Kasumi-1 (cell line): ENCODE measurements around the gene CTNNA2.

Source experiments
- DNase-seq, 2 experiments: peaks; one replicate each; lab custom pipeline; 2025; lab: John Stamatoyannopoulos, UW

The CTNNA2 gene

DNA sequence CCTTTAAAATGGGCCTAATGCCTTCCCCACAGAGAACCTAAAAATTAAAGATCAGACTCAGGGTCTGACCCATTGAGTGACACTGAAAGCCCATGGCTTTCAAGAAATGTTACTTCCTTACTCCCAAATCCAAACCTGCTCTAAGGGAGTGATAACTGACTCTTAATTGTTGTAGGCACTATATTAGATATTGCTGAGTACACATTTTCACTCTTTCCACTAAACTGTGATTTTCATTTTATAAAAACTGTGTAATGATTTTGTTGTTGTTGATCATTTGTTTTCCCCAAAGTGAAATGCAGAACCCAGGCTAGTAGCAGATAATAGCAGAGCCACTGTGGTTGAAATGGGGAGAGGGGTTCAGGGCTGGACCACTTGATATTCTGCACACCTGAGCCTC, 704.6 kb downstream of the CTNNA2 start:
- DNase-seq = no peak

DNA sequence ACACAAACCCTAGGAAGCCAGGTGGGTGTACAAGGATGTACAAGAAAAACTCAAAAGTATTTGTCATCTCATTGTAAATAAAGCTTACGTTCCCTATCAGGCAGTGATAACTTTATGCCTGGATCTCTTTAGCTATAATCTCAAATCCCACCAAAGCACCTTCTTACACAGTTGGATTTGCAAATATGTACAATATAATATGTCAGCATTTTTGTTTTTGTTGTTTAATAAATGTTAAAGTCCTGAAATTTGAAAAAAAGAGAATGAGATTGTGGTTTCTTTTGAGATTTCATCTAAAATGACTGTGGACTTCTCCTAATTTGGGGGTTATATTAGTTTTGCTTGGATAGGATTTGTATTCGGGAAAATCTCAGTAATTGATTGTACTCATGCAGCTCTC, 709.8 kb downstream of the CTNNA2 start:
- DNase-seq = no peak

DNA sequence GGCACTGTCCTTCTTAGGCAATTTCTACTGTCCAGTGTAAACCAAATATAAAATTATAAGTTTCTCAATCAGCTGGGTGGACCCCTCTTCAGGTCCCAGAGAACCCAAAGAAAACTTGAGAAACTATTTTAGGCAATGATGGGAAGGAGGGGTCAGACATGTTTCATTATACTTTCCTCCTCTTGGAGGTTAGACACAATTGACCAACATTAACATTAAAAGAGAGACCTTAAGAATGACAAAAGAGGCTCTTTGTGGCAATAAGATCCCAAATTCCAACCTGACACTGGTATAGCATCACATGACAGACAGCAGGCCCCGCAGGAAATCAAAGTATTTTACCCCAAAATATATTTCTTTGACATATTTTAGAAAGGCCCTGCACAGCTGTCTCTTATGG, 718.6 kb downstream of the CTNNA2 start:
- no peak for DNase-seq

DNA sequence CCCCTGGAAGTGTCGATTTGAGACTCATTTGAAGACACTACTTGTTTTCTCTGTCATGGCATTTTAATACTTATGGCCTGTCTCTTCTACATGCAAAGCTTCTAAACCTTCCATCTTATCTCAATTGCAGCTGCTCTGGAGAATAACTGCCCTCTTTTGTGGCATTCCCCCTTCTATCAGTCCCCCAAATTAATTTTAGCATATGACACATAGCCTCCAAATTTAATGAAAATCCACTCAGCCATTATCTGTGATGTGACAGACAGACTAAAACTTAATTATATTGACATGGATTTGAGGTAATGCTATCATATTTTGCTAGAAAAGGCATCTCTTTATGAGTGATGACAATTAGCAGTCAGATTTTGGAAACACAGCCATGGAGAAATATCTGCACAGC, 720.5 kb downstream of the CTNNA2 start:
- no peak for DNase-seq

DNA sequence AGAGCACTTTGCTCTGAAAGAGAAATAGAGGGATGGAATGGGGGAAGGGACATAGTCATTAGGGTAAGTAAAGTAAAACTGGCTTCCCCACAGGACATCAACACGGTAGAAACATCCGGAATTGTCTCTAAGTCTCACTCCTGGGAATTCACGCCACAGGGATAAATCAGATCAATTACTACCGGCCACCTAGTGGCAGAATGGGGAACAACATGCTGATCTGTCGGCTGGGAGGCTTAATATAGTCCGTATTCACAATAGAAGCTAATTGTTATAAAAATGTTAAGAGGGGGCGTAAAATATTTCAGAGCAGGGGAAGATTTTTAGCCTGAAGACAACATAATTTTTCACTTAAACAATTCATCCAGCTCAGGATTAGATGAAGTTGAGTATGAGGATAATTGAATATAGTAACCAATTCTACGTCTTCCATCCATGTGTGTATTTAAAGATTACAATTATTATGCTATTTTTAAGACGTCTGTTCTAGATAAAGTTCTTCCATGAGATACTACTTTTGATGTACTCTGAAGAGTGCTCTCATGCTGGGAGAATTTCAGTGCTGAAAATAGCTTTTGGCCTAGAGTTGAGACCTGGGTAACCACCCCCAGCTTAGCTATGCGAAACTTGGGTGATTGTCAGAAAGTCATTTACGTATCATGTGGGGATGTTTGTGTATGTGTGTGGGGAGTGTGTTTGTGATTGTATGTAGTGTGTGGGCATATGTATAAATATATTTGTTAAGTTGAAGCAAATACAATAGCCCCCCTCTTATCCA, 726.0 kb downstream of the CTNNA2 start:
- peak in 1 of 2 experiments; percentile 14 for DNase-seq

DNA sequence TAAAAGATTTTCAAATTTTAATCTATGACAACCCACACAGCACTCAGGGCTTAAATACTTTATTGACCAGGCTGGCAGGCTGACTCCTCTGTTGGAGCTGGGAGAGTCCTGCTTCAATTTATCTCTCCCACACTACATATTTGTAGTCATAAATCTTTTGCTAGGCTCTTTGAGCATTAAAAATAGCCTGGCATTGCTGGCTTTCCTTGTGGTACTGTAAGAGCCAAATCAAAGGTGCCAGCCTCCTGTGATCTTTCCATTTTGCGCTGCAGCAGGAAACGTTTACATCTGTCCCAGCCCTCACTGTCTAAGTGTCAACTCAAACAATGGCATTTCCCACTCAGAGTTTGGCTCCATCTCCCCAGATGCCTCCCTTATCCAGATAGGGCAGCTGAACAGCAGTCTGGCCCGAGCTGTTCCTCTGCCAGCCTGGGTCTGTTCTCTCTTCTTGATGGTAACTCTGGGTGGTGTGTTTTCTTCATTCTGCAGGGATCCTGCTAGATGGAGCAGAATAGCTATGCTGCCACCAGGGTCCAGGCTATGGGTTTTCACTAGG, 729.6 kb downstream of the CTNNA2 start:
- DNase-seq = no peak

DNA sequence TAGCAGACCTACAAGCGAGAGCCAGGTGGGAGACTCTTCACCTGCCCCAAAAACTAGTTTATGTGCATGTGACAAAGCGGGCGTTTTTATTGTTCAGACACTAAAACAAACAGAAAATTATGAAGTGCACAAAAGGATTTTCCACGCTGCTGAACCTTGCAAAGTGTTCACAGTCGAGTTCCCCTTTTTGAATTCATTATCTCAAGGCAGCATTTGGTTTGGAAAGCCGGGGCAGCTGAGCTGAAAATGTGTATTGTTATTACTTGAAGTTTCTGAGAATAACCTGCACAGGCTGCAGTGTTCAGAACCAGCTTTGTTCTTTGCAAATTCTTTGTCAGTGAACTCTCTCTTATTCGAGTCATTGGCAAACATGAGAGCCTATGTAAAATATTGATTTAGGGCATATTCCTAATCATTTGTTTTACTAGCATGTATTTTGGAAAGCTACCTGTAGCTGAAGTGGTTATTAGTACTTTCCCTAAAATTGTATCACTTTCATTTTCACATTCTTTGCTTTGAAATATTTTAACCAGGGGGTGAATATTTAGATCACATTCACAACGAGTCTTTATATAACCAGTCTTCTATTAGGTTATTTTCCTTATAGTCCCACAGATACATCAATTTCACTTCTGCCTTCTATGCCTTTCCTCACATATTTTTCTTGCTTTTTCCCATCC, 732.2 kb downstream of the CTNNA2 start:
- DNase-seq = peak; percentile 42 to 45

DNA sequence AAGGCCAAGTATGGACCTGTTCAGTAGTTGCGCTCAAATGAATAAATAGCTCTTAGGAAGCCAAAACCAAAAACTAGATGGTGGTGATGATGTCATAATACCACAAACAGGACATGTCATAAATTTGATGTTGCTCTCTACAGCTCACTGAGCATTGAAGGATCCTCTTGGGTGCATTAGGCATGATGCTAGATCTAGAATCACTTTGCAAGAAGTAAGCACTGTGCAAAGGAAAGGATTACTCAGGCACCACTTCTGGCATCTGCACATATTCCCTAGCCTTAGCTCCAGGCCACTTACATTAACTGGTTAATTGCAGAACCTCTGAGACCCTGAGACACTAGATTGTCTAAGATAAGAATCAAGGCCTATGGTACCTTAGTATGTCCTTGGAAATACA, 733.7 kb downstream of the CTNNA2 start:
- no peak for DNase-seq

DNA sequence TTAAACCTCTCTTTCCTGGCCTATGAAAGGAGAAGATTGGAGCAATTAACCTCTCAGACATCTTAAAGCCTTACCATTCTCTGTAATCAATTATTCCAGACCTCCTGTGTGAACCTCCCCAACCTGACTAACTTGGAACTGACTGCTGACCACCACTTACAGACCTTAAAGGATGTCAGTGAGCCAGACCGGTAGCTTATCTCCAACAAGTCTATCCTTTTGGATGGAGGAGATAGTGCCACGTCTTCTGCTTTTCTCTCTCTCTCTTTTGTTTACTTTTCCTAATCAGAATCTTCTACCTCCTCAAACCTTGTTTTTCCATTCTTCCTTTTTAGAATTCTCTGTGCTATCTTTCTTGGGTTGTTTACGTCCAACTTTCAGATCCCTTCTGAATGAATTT, 734.5 kb downstream of the CTNNA2 start:
- no peak for DNase-seq

DNA sequence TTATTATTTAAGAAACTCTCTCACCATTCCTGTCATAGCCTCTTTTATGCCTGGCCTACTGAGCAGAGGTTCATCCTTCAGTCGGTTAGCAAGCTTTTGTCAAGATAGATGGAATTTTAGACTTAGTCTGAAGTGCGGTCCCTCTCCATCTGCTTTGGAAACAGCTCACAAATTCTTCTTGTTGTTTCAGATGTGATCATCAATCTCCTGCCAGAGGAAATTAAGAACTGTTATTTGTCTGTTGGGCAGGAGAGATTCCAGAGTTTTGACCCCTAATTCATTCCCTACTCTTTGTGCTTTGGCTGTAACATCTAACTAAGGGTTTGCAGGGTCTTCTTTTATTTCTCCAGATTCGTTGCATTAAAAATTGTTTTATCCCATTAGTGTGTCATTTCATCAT, 735.3 kb downstream of the CTNNA2 start:
- no peak for DNase-seq

DNA sequence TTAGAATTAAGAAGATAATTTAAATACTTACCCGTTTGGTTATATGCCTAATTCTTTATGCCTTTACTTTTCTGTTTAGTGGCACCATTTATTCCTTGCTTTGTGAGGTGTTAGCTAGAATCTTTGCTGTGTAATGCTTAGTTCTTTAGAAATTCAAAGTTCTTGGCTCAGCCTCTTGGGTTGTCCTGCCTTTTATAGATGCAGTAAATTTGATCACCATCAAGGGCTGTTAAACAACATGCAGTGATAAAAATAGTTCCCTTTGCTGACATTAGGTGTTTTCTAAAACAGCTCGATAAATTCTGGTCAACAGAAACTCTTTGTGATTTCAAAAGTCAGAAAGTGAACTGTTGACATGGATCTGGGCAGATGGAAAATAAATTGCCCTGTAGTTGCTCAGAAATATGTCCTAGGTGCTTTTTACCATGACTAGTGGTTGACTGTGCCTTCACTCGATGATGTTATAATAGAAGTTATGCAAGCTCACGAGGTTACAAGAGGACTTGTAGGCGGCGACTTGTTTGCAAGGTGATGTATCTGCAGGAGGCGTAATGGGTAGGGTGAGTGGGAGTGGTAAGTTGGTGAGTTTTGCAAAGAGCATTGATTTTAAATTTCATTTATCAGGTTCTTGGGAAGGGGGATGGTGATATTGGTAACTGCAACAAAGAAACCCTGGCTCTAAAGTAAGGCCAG, 739.6 kb downstream of the CTNNA2 start:
- DNase-seq = no peak

DNA sequence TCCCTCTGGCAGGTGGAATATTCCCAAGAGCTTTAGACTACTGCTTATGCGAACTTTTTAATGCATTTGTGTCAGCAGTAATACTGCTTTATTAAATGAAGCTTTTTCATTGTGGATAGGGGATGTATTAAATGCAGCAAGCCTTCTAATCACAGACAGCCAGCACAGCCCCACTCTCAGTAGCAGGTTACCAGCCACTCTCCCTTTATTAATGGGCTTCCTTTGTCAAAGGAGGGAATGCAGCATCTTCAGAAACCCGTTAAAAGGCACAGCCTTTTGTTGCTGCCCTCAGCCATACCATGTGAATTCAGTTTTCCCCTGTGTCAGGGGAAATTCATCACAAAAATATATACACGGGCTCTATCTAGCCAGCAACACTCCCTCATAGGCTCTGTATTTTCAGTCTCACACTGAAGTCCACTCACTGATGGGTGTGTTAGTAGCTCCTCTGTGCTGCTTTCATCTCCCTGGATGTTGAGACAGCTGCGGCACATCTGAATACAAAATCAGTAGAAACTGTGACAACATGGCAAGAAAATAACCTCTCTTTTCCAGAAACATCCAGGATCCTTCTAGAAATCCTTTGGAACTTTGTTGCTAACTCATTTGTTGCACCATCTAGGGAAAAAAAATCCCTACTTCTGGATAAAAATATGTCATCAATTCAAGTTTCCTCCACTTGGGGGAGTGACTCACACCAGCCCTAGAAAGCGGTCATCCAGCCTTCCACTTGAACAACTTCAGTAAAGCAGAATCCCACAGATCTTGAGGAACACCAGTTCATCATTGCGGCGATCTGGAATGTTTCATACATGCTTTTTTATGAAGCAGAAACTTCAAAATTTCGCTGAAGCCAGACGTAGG, 743.3 kb downstream of the CTNNA2 start:
- DNase-seq = peak in 1 of 2 experiments; percentile 2

DNA sequence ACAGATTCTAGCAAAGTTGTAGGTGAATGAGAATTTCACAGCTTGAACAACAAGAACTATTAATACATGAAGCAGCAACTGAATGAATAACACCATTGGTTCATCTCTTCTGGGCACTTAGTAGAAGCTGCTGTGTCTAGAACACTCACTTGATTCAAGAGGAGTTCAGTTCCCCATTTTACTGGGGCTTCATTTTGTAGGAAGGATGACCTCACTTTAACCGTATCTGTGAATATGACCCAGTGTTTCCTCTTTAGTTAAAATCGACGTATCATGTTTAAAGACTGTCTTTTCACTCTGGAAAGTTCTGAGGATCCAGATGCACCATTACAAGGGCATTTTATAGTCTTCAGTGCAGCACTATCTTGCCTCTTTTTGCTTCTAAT, 743.9 kb downstream of the CTNNA2 start:
- DNase-seq = peak; percentile 71 to 76

DNA sequence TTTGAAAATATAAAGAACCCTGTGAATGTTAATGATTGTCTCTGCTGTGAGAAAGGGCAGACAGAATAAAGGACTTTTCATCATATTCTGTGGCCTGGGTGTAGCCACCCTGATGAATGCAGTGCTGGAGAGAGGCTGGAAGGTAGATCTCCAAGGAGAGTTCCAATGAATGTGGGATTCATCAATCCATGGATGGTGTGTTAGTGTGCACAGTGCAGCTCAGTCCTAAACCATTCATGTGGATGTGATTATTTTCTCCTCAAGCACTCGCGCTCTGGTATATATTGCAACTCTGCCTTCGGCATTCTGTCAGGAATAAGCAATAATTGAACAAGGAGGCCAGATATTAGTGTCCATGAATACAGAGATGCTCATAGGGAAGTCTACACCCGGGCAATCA, 744.6 kb downstream of the CTNNA2 start:
- DNase-seq = no peak

DNA sequence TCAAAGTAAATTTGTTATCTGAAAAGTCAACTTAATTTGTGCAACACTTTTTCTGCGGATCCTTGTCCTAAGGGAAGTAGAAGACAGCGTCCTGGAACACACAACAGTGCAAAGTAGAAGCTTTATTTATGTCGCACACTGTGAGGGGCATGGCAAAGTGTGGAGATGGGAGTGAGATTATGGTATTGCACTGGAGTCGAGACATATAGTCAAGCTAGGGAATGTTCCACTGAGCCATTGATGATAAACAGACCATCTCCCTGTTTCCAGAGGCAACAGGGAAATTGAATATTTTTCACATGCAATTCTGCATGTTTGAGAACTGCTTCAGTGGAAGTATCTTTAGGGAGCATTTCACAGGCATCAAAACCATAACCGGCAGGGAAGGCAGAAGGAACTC, 745.5 kb downstream of the CTNNA2 start:
- no peak for DNase-seq

DNA sequence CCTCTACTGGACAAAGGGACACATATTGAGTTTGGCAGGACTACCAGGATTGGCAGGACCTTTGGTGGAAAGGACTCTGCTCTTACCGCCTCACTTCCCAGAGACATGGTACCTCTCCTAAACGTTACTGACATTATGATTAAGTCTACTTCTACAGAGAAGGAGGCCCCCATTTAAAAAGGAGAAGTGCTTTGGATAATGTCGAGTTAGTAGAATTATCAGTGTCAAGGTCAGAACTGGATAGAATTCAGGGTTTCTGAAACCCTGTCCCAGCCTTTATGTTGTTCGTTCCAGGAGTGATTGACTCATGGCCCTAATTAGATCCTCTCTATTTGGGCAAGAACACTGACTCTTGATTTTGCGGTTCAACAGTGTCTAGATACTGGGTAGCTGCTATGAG, 745.9 kb downstream of the CTNNA2 start:
- no peak for DNase-seq

DNA sequence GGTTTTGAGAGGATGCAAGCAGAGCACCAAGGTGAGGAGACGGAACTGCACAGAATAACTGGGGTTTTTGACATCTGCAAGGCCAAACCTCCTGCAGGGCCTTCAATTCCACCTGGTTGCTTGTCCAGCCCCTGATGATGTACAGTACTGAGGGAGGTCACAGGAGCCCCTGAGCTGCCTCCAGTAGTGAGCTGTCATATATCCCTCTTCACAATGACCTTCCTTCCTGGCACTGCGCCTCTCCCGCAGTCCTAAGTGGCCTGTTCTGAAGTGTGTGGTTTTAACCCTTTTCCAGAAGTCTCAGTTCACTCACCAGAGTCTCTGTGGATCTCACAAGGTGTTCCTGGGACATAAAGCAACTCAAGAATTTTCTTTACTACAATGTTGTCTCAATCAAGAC, 746.4 kb downstream of the CTNNA2 start:
- no peak for DNase-seq

DNA sequence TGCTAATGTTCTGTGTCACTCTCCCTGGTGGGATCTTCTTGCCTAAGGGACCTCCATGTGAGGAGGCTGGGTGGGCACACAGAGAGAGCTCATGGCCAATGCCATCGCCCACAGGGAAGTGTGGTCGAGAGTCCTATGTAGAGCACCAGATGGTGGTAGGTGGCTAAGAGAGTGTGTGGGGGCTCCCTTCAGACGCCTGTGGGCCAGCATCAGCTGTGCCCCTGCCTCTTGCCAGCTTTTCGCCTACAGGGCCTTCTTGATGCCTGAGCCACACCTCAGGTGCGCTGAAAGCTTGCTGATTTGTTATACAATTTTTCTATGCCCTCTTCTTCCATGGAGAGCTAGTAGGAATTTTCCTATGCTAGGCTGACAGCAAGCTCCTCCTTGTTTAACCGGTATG, 753.4 kb downstream of the CTNNA2 start:
- no peak for DNase-seq

DNA sequence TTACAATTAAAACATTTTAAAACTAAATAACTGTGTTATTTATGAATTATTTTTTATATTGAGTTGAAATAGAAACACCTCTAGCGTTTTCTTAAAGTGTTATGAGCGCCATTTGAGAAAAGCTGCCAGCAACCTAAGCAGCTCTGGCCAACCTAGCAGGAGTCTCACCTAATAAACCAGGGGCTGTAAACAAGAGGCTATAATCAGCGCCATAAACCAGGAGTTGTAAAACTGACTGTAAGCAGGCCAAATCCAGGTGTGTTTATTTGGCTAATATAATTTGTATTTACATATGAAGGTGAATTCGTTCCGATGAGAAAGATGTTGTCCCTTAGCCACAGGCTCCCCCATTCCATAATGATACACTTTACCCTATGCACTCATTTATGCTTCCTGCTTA, 757.0 kb downstream of the CTNNA2 start:
- DNase-seq = no peak

DNA sequence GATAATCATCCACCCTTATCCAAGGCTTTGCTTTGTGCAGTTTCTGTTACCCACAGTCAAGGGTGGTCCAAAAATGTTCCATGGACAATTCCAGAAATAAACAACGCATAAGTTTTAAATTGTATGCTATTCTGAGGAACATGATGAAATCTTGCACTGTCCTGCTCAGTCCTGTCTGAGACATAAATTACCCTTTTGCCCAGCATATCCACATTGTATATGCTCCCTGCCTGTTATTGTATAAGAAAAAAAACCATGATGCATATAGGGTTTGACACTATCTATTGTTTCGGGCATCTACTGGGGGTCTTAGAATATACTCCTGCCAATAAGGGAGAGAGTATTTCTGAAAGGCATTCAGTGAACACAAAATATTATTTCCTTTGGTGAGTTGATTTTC, 767.7 kb downstream of the CTNNA2 start:
- no peak for DNase-seq

DNA sequence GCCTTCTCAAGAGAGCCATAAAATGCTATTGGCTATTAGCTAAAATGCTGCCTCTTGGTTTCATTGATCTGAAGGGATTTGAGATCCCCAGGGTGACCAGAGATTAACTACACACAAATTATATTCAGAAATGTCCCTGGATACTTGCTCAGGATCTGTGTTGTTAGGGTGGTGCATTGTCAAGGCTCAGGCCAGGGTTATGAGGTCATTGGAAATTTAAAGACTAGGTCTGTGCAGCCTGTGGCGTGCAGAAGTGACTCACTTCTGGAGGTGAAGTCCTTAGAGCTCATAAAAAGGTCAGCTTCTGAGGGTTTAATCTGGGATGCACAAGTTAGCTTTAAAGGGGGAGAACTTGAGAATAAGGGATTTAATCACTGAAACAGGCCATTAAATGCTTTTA, 768.2 kb downstream of the CTNNA2 start:
- no peak for DNase-seq

DNA sequence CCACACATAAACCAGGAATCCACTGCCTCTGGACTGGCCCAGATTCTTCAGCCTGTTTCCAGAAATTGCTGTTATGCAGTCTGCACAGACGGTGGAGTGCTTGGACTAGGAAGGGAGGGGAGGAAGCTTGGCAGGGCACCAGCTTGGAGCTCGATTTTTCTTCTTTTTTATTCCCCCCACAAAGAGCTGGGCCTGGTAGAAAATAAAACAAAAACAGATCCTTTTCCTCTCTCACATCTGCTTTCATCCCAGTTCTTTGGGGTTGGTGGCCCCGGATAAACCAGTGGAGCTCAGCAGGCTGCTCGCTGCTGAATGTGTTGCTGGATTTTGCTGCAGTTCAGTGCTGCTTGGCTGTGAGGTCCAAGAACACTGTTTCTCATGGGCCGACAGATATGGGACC, 775.7 kb downstream of the CTNNA2 start:
- no peak for DNase-seq
